GM12891 (cell line): Measurements from ENCODE around the gene SFTPD.

Experiments used
- PAX5 ChIP-seq: IDR thresholded peaks from 2 replicates; pipeline ENCODE4 v1.6.1; 2011; ENCODE audit warnings: low read length, moderate library complexity, mild to moderate bottlenecking; ENCODE audit not compliant: insufficient read depth, severe bottlenecking
- POLR2A ChIP-seq: IDR thresholded peaks from 2 replicates; pipeline ENCODE4 v1.6.1; 2011; ENCODE audit warnings: low read depth, low read length, control low read depth
- POLR2AphosphoS5 ChIP-seq: IDR thresholded peaks from 2 replicates; pipeline ENCODE4 v1.6.1; 2011; ENCODE audit warnings: low read depth, low read length, control low read depth
- SPI1 ChIP-seq: IDR thresholded peaks from 2 replicates; pipeline ENCODE4 v1.6.1; 2011; ENCODE audit warnings: low read depth, low read length, control low read depth
- TAF1 ChIP-seq: IDR thresholded peaks from 2 replicates; pipeline ENCODE4 v1.6.1; 2011; ENCODE audit warnings: low read depth, low read length, control low read depth

GRCh38 chr10:79933961-79934360 lies 14.9 kb downstream of the SFTPD start:
- no peak for TF ChIP-seq PAX5
- no peak for TF ChIP-seq POLR2AphosphoS5
- TF ChIP-seq TAF1 = no peak
- no peak for TF ChIP-seq POLR2A
- no peak for TF ChIP-seq SPI1
